GM12891 (cell line): ENCODE measurements around the gene E2F1.

ENCODE experiments used
- PAX5 ChIP-seq: IDR thresholded peaks from 2 replicates; pipeline ENCODE4 v1.6.1; 2011; ENCODE audit warnings: low read length, moderate library complexity, mild to moderate bottlenecking; ENCODE audit not compliant: insufficient read depth, severe bottlenecking
- POLR2A ChIP-seq: IDR thresholded peaks from 2 replicates; pipeline ENCODE4 v1.6.1; 2011; ENCODE audit warnings: low read depth, low read length, control low read depth
- POLR2AphosphoS5 ChIP-seq: IDR thresholded peaks from 2 replicates; pipeline ENCODE4 v1.6.1; 2011; ENCODE audit warnings: low read depth, low read length, control low read depth
- POU2F2 ChIP-seq: IDR thresholded peaks from 2 replicates; pipeline ENCODE4 v1.6.1; 2011; ENCODE audit warnings: low read depth, mild to moderate bottlenecking, control low read depth, low read length, moderate library complexity
- SPI1 ChIP-seq: IDR thresholded peaks from 2 replicates; pipeline ENCODE4 v1.6.1; 2011; ENCODE audit warnings: low read depth, low read length, control low read depth
- TAF1 ChIP-seq: IDR thresholded peaks from 2 replicates; pipeline ENCODE4 v1.6.1; 2011; ENCODE audit warnings: low read depth, low read length, control low read depth

DNA sequence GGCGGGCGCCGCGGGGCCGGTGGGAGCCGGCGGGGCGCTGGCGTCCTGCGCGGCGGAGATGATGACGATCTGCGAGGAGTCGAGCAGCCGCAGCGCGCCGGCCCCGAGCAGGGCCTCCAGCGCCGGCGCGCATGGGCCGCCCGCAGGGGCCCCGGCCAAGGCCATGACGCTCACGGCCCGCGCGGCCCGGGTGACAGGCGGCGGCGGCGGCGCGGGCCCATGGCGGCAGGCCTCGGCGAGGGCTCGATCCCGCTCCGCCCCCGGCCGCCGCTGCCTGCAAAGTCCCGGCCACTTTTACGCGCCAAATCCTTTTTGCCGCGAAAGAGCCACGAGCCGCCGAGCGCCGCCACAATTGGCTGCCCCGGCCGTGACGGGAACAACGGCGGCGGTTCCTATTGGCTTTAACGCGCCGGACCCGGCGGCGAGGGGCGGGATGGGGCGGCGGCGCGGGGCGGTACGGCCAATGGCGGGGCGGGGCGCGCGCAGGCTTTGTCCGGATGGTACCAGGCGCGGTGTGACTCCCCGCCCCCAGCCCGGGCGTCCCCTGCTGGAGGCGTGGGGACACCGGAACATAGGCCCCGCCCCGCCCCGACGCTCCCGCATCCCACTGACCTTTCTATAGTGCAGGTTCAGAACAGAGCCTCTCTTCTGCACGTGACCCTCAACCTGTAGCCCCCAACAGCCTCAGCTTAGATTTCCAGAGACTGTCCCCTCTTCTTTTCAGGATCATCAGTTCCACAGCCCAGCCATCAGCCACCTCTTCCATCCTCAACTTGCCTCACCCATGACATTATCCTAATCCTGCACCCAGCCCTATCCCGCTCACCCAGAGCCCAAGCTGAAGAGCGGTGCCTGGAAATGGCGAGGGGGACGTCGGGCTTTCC is at the start of gene E2F1:
- no peak for TF ChIP-seq POLR2AphosphoS5
- no peak for TF ChIP-seq TAF1
- no peak for TF ChIP-seq POLR2A
- no peak for TF ChIP-seq SPI1
- no peak for TF ChIP-seq PAX5
- no peak for TF ChIP-seq POU2F2
